Measurements from ENCODE around the gene PAK1.

Gene PAK1

DNA sequence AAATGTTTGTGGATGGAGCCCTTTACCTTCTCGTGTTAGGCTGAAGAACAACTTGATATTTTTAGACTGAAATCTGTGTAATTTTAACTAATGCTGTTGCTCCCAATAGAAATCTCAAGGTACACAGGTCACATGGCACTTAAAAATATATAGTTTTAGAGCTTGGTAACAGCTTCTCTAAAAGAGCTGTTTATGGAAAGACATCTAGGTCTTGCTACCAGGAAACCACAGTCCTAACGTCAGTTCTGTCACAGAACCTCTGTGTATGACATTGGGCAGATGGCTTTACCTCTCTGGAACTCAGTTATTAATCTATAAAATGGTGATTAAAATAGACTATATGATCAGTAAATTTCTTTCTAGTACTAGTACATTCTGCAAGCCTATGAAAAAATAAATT lies 35.4 kb downstream of the PAK1 start:
- Histone ChIP-seq H3K4me1 (ENCODE audit: insufficient read depth, low read length) (peaks cover 19% of the 10 kb centered on the region), H3K36me3 (ENCODE audit: insufficient read depth, low read length) (no peaks in the 10 kb centered on the region), H3K9ac (ENCODE audit: low read depth, low read length) (no peak overlapping the region), H3K9me3 (ENCODE audit: control insufficient read depth, insufficient read depth, low read length) (no peaks in the 10 kb centered on the region)

GRCh38 chr11:77436969-77437368 lies 36.9 kb downstream of the PAK1 start:
- Histone ChIP-seq H3K36me3 (ENCODE audit: insufficient read depth, low read length) (no peaks in the 10 kb centered on the region), H3K9me3 (ENCODE audit: control insufficient read depth, insufficient read depth, low read length) (no peaks in the 10 kb centered on the region), H3K4me1 (ENCODE audit: insufficient read depth, low read length) (peaks cover 19% of the 10 kb centered on the region; the same call in 1 of the 2 replicates), H3K9ac (ENCODE audit: low read depth, low read length) (no peak overlapping the region)

- Histone ChIP-seq H3K9ac (ENCODE audit: low read depth, low read length) (no peak overlapping the region), H3K9me3 (ENCODE audit: control insufficient read depth, insufficient read depth, low read length) (no peaks in the 10 kb centered on the region), H3K4me1 (ENCODE audit: insufficient read depth, low read length) (peaks cover 17% of the 10 kb centered on the region; the same call in 1 of the 2 replicates), H3K36me3 (ENCODE audit: insufficient read depth, low read length) (no peaks in the 10 kb centered on the region)
These were observed 37.4 kb downstream of the PAK1 start for GRCh38 chr11:77436506-77436905.

GRCh38 chr11:77435972-77436371 lies 37.9 kb downstream of the PAK1 start:
- H3K9me3 ChIP-seq (ENCODE audit: control insufficient read depth, insufficient read depth, low read length) = no peaks in the 10 kb centered on the region
- H3K4me1 ChIP-seq (ENCODE audit: insufficient read depth, low read length) = peaks cover 12% of the 10 kb centered on the region; the same call in 1 of the 2 replicates
- no peak overlapping the region for H3K9ac ChIP-seq (ENCODE audit: low read depth, low read length)
- H3K36me3 ChIP-seq (ENCODE audit: insufficient read depth, low read length) = no peaks in the 10 kb centered on the region

DNA sequence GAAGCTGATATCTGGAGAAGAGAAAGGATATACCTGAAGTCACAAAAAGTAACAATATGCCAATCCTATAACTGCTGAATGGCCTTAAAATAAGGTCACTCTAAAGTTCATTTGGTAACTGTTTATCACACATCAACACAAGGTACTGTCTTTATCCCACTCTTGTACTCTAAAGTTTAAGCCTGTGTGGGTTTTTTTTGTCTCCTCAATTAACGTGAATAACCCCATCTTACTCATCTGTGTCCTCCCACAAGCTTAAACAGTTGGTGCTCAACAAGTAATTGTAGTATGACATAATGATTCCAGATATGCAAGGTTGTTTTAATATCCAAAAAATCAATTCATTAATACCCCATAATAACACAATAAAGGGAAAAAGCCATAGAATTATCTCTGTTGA lies 42.1 kb downstream of the PAK1 start:
- no peak overlapping the region for H3K9ac ChIP-seq (ENCODE audit: low read depth, low read length)
- H3K4me1 ChIP-seq (ENCODE audit: insufficient read depth, low read length) = peaks cover 11% of the 10 kb centered on the region
- no peaks in the 10 kb centered on the region for H3K36me3 ChIP-seq (ENCODE audit: insufficient read depth, low read length)
- H3K9me3 ChIP-seq (ENCODE audit: control insufficient read depth, insufficient read depth, low read length) = no peaks in the 10 kb centered on the region

DNA sequence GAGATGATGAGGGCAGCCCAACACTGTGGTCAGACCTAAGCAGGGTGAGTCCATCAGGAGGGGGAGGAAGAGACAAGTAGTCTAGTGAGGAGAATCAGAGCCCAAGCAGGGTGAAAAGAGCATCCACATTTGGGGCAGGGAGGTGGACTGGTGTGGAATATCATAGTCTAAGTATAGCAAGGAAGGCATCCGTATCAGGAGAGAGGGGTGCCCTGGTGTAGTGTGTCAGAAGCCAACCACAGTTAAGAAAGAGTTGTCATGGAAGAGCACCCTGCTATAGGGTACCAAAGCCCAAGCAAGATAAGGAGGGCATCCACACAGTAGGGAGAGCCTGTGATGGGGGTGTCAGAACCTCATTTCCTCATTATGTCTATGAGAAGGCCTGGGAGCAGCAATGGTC lies 45.3 kb downstream of the PAK1 start:
- H3K4me1 ChIP-seq (ENCODE audit: insufficient read depth, low read length) = peaks cover 26% of the 10 kb centered on the region
- no peaks in the 10 kb centered on the region for H3K9me3 ChIP-seq (ENCODE audit: control insufficient read depth, insufficient read depth, low read length)
- no peaks in the 10 kb centered on the region for H3K36me3 ChIP-seq (ENCODE audit: insufficient read depth, low read length)
- H3K9ac ChIP-seq (ENCODE audit: low read depth, low read length) = no peak overlapping the region

DNA sequence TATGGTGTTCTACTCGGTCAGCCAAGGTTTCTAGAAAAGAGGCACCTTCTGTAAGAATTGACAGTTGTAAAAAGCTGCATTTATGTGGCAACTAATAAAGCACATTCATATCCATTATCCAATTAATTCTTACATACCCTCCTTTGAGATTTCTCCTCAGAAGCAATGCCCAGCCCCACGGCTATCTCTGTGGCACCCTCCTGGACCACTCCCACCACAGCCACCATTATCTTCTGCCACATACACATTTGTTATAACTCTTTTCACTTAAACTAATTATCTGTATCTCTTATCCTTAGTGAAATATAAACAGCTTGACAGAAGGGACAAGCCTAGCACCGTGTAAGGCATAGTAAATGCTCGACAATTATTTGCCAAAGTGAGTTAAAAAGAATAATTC lies 48.5 kb downstream of the PAK1 start:
- Histone ChIP-seq H3K4me1 (ENCODE audit: insufficient read depth, low read length) (peaks cover 37% of the 10 kb centered on the region), H3K9ac (ENCODE audit: low read depth, low read length) (no peak overlapping the region), H3K9me3 (ENCODE audit: control insufficient read depth, insufficient read depth, low read length) (no peaks in the 10 kb centered on the region), H3K36me3 (ENCODE audit: insufficient read depth, low read length) (no peaks in the 10 kb centered on the region)

DNA sequence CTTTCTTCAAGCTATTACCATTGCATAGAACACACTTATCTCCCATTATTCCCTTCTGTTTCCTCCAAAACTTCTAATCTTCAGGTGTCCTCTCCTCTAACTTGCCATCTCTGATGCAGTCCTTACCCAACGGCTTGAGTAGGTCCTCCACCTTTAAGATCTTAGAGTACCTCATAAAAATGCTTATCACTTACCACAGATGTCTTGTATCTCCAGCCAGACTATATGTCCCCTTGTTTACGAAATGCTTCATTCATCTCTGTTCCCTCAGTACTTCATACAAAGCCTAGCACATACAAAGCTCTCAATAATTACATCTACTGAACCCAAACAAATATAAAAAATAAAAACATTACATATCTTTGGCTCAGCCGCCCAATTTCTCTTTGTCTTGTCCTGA lies 49.2 kb downstream of the PAK1 start:
- H3K9me3 ChIP-seq (ENCODE audit: control insufficient read depth, insufficient read depth, low read length) = no peaks in the 10 kb centered on the region
- H3K4me1 ChIP-seq (ENCODE audit: insufficient read depth, low read length) = peaks cover 38% of the 10 kb centered on the region
- no peaks in the 10 kb centered on the region for H3K36me3 ChIP-seq (ENCODE audit: insufficient read depth, low read length)
- no peak overlapping the region for H3K9ac ChIP-seq (ENCODE audit: low read depth, low read length)

GRCh38 chr11:77423624-77424023 lies 50.3 kb downstream of the PAK1 start:
- H3K9me3 ChIP-seq (ENCODE audit: control insufficient read depth, insufficient read depth, low read length) = no peaks in the 10 kb centered on the region
- H3K9ac ChIP-seq (ENCODE audit: low read depth, low read length) = no peak overlapping the region

DNA sequence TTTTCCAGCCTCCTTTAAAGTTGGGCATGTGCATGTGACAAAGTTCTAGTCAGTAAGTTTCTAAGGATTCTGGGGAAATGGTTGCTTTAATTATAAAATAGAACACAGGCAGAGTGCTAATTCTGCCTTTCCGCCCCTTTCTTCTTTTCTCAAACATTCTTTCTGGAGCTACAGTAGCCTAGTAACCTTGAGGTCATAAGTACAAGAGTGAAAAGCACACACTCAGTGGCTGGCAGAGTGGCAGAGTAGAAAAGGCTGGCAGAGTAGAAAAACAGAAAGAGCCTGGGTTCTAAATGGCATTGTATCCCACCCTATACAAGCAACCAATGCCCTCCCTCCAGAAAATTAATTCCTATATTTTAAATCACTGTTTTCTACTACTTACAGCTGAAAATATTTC lies 51.2 kb downstream of the PAK1 start:
- Histone ChIP-seq H3K4me1 (ENCODE audit: insufficient read depth, low read length) (peaks cover 47% of the 10 kb centered on the region), H3K36me3 (ENCODE audit: insufficient read depth, low read length) (no peaks in the 10 kb centered on the region), H3K9me3 (ENCODE audit: control insufficient read depth, insufficient read depth, low read length) (no peaks in the 10 kb centered on the region), H3K9ac (ENCODE audit: low read depth, low read length) (no peak overlapping the region)

More at GRCh38 chr11:77423624-77424023, 50.3 kb downstream of the PAK1 start:
- Histone ChIP-seq H3K4me1 (ENCODE audit: insufficient read depth, low read length) (peaks cover 47% of the 10 kb centered on the region), H3K36me3 (ENCODE audit: insufficient read depth, low read length) (no peaks in the 10 kb centered on the region)

DNA sequence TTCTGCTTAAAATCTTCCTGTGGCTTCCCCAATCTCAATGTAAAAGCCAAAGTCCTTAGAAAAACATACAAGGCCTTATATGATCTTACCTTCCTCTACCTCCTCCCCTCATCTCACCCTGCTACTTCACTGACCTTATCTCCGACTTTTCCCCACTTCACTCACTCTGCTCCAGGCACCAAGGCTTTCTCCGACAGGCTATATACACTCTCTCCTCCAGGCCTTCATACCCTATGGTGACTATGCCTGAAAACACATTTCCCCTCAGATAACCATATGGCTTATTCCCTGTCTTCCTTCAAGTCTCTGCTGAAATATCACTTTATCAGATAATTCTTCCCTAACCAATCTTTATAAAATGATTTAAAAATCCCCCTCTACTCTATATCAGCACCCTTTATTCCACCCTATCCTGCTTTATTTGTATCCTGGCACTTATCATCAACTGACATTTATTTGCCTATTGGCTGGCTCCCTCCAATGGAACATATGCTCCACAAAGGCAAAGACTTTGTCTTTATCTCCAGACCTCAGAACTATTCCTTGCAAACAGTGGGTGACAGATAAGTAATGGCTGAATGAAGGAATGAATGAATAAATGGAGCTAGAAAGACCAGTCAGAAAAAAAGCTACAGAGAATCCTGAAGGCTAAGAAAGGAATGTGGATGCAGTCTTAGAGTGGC lies 52.7 kb downstream of the PAK1 start:
- H3K9me3 ChIP-seq (ENCODE audit: control insufficient read depth, insufficient read depth, low read length) = no peaks in the 10 kb centered on the region
- H3K4me1 ChIP-seq (ENCODE audit: insufficient read depth, low read length) = peaks cover 34% of the 10 kb centered on the region
- H3K9ac ChIP-seq (ENCODE audit: low read depth, low read length) = no peak overlapping the region
- H3K36me3 ChIP-seq (ENCODE audit: insufficient read depth, low read length) = no peaks in the 10 kb centered on the region

DNA sequence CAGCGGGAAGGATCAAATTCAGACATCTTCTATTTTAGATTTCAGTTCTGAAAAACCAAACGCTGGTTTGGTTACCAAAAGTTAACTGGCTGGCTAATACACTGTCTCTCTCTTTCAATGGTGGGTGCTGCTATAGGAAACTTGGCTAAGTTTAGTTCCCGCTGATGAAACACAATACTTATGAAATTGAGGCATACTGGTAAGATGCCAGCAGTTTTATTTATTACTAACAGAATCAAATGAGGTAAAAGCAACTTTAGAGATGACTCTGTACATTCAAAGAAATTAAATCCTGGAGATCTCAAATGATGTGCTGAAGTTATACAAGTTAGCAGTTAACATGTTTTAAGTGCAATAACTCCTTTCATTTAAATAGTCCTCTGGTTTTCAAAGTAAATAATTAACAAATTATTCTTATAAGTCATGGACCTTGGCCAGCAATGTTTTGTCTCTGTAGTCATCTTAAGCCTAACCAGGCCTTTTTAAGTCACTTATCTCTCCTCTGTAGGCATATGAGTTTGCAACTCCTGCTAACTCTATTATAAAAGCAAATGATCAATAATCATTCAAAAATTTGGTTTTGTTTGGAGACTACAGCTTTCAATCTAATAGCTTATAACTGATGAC lies 54.8 kb downstream of the PAK1 start:
- no peaks in the 10 kb centered on the region for H3K36me3 ChIP-seq (ENCODE audit: insufficient read depth, low read length)
- peaks cover 41% of the 10 kb centered on the region for H3K4me1 ChIP-seq (ENCODE audit: insufficient read depth, low read length)
- H3K9ac ChIP-seq (ENCODE audit: low read depth, low read length) = no peak overlapping the region
- no peaks in the 10 kb centered on the region for H3K9me3 ChIP-seq (ENCODE audit: control insufficient read depth, insufficient read depth, low read length)

DNA sequence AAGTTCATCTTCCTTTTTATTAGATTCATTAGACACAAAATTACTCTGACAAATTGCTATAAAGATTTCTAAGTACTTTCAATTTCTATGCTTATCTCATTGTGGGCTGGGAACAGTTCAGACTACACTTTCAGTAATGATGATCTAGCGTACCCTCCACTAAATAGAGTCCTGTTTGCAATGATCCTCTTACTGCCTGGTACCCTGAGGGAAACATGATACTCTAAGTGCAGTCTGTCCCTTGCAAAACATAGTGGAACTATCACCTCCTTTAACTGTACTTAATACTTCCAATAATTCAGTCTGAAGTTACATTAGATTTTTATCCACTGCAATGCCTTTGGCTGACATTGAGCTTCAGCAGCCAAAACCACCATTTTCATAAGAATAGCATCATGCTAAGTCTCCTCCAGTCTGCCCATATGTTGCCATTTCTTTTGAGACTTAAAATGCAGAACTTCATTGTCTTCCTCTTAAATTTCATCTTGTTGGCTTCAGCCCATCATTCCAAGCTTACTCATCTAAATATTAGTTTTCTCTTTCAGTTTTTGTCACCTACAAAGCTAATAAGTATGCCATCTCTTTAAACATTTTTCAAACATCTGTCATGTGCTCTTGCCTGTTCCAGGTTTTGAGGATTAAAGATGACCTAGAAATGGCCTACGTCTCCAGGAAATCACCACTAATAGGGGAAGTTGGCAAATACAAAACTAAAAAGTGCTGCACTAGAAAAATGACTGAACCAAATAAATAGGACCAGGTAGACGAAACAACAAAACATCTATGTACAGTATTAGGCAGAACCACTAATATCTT lies 55.5 kb downstream of the PAK1 start:
- H3K4me1 ChIP-seq (ENCODE audit: insufficient read depth, low read length) = peaks cover 41% of the 10 kb centered on the region
- H3K9me3 ChIP-seq (ENCODE audit: control insufficient read depth, insufficient read depth, low read length) = no peaks in the 10 kb centered on the region
- H3K9ac ChIP-seq (ENCODE audit: low read depth, low read length) = no peak overlapping the region
- no peaks in the 10 kb centered on the region for H3K36me3 ChIP-seq (ENCODE audit: insufficient read depth, low read length)

DNA sequence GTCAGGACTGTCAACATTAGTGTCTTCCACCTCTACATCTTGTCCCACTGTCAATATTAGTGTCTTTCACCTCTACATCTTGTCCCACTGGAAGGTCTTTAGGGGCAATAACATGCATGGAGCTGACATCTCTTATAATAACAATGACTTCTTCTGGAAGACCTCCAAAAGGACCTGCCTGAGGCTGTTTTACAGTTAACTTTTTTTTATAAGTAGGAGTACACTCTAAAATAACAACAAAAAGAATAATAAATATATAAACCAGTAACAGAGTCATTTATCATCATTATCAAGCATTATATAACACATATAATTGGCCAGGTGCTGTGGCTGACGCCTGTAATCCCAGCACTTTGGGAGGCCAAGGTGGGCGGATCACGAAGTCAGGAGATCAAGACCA lies 57.5 kb downstream of the PAK1 start:
- no peaks in the 10 kb centered on the region for H3K9me3 ChIP-seq (ENCODE audit: control insufficient read depth, insufficient read depth, low read length)
- peaks cover 50% of the 10 kb centered on the region for H3K4me1 ChIP-seq (ENCODE audit: insufficient read depth, low read length)
- H3K9ac ChIP-seq (ENCODE audit: low read depth, low read length) = no peak overlapping the region
- no peaks in the 10 kb centered on the region for H3K36me3 ChIP-seq (ENCODE audit: insufficient read depth, low read length)

Data from ES-I3 (cell line).